Esophagus muscularis mucosa (tissue), 4 donors: ENCODE results near the gene PICK1. TPM values are rescaled to one million over a fixed set of nuclear protein-coding genes. Genes with fewer than 3 reads are reported as not detected.
A peak's percentile ranks its signal among the peaks of the same experiment; 100 is the strongest.

ENCODE experiments used
- DNase-seq: peaks from one replicate; pipeline ENCODE4 v3.0.0-alpha.2; 2017; ENCODE audit errors: extremely low spot score
- H3K27ac ChIP-seq, 4 donors: fragments of 200-600 bp; sonication (generic); replicated peaks in 1 of 4; 1 replicate in 3 of 4; 2 replicates in 1 of 4; pipeline ENCODE4 v1.5.1; 2016 to 2019; ENCODE audit warnings: mild to moderate bottlenecking in 1 of 4
- H3K27me3 ChIP-seq, 4 donors: fragments of 200-600 bp; sonication (generic); one replicate each; pipeline versions ENCODE4 v1.5.1 to v1.6.0; 2016 to 2019
- H3K36me3 ChIP-seq, 4 donors: fragments of 200-600 bp; sonication (generic); one replicate each; pipeline ENCODE4 v1.5.1; 2016 to 2019
- H3K4me1 ChIP-seq, 4 donors: fragments of 200-600 bp; sonication (generic); one replicate each; pipeline ENCODE4 v1.5.1; 2016 to 2019
- H3K4me3 ChIP-seq, 4 donors: fragments of 200-600 bp; sonication (generic); 1 replicate in 2 of 4; 2 replicates in 2 of 4; pipeline ENCODE4 v1.5.1; 2016 to 2019; ENCODE audit warnings: mild to moderate bottlenecking in 4 of 4, moderate library complexity in 1 of 4
- H3K9me3 ChIP-seq, 4 donors: fragments of 200-600 bp; sonication (generic); 1 replicate in 3 of 4; 2 replicates in 1 of 4; pipeline ENCODE4 v1.5.1; 2016 to 2019
- CTCF ChIP-seq, 3 experiments: fragments of 200-600 bp in 2 of 3; fragments of 450-650 bp in 1 of 3; sonication (generic) in 2 of 3; IDR thresholded peaks; one replicate each; pipeline ENCODE4 v1.5.1; 2017 to 2019; ENCODE audit warnings: antibody characterized with exemption in 3 of 3, mild to moderate bottlenecking in 2 of 3, moderate library complexity in 1 of 3
- EP300 ChIP-seq: sonication (generic); formaldehyde crosslinking; IDR thresholded peaks from one replicate; pipeline ENCODE4 v1.6.1; 2017; ENCODE audit warnings: antibody characterized with exemption
- POLR2A ChIP-seq: fragments of 450-650 bp; IDR thresholded peaks from one replicate; pipeline ENCODE4 v1.6.1; 2017; ENCODE audit warnings: antibody characterized with exemption, moderate library complexity, mild to moderate bottlenecking, low read depth
- POLR2AphosphoS5 ChIP-seq, 2 donors: sonication (generic); formaldehyde crosslinking; IDR thresholded peaks; one replicate each; pipeline ENCODE4 v1.6.1; 2017; ENCODE audit warnings: antibody characterized with exemption in 2 of 2
- WGBS: methylation state at CpG from one replicate; pipeline ENCODE4 v1.1.5; 2018; 5-methylcytosine and 5-hydroxymethylcytosine counted together
- intact Hi-C: fragments of 100-400 bp; cut with DNase I; formaldehyde crosslinking; loops from one replicate; pipeline ENCODE4 v1.15.1; 2023
- total RNA-seq, 4 donors: library from RNA; depleted of rRNA; stranded (reverse); fragments of >200 nt; gene quantifications; one replicate each; pipeline versions ENCODE4 v1.1.0 to v1.2.1, GENCODE V29; 2016

Gene PICK1
- total RNA-seq, 4 donors from 2014 or later = 23.3 to 36.1 (median 31.1) TPM

- peaks cover 0 to 31% (median 11%) of the 10 kb centered on the region in 4 donors for H3K36me3 ChIP-seq
- intact Hi-C loops = loop anchor here (10.0 kb wide), 1 partner anchor 124 kb away; no protein-coding TSS in a partner anchor
- no peak overlapping the region for H3K27ac ChIP-seq
- no peaks in the 10 kb centered on the region for H3K9me3 ChIP-seq
- peaks cover 7 to 21% (median 12%) of the 10 kb centered on the region in 4 donors for H3K4me1 ChIP-seq
- 93% methylated on average over 21 of the region's 30 CpGs for WGBS
- DNase-seq = no peak
- no peak for TF ChIP-seq POLR2A
- no peak overlapping the region for H3K4me3 ChIP-seq
- no peaks in the 10 kb centered on the region for H3K27me3 ChIP-seq
These were observed 54.0 kb downstream of the PICK1 start for GRCh38 chr22:38110863-38111852.

- Histone ChIP-seq H3K9me3 (no peaks in the 10 kb centered on the region), H3K27ac (no peak overlapping the region), H3K27me3 (no peaks in the 10 kb centered on the region), H3K36me3 (peaks cover 0 to 31% (median 11%) of the 10 kb centered on the region in 4 donors), H3K4me1 (peaks cover 7 to 21% (median 12%) of the 10 kb centered on the region in 4 donors), H3K4me3 (no peak overlapping the region)
- intact Hi-C loops = loop anchor here (10.0 kb wide), 1 partner anchor 123 kb away; no protein-coding TSS in a partner anchor
- TF ChIP-seq EP300 (no peak), CTCF (IDR thresholded peaks at IDR 0.05) (no peak), POLR2A (no peak), POLR2AphosphoS5 (IDR thresholded peaks at IDR 0.05) (no peak)
- 80% methylated on average over 4 of the region's 11 CpGs for WGBS
- no peak for DNase-seq
These were observed 54.7 kb downstream of the PICK1 start for GRCh38 chr22:38111925-38112355.

GRCh38 chr22:38112381-38112780, 55.2 kb downstream of the PICK1 start:
- intact Hi-C loops = loop anchor here (10.0 kb wide), 1 partner anchor 122 kb away; no protein-coding TSS in a partner anchor

GRCh38 chr22:38114484-38115398, 57.5 kb downstream of the PICK1 start:
- Histone ChIP-seq H3K27me3 (no peaks in the 10 kb centered on the region), H3K36me3 (peaks cover 0 to 31% (median 13%) of the 10 kb centered on the region in 4 donors), H3K4me3 (no peak overlapping the region), H3K9me3 (no peaks in the 10 kb centered on the region), H3K4me1 (peaks cover 7 to 12% (median 9%) of the 10 kb centered on the region in 4 donors), H3K27ac (no peak overlapping the region)
- WGBS = 47% methylated on average over 17 of the region's 32 CpGs
- TF ChIP-seq POLR2A (no peak), CTCF (IDR thresholded peaks at IDR 0.05) (peak; percentile 84 to 98 (median 90)), EP300 (no peak), POLR2AphosphoS5 (IDR thresholded peaks at IDR 0.05) (peak in 1 of 2 donors; percentile 57)
- intact Hi-C loops = loop anchor here (5.0 to 10.0 kb wide), 2 partner anchors 120 to 238 kb away; no protein-coding TSS in a partner anchor
- DNase-seq = peak; percentile 94

More at GRCh38 chr22:38112381-38112780, 55.2 kb downstream of the PICK1 start:
- no peak for TF ChIP-seq CTCF (IDR thresholded peaks at IDR 0.05)
- no peak for TF ChIP-seq POLR2A
- no peak for TF ChIP-seq EP300
- TF ChIP-seq POLR2AphosphoS5 (IDR thresholded peaks at IDR 0.05) = no peak
- Histone ChIP-seq H3K4me1 (peaks cover 7 to 21% (median 12%) of the 10 kb centered on the region in 4 donors), H3K27me3 (no peaks in the 10 kb centered on the region), H3K4me3 (no peak overlapping the region), H3K9me3 (no peaks in the 10 kb centered on the region), H3K36me3 (peaks cover 0 to 31% (median 11%) of the 10 kb centered on the region in 4 donors), H3K27ac (no peak overlapping the region)
- DNase-seq = no peak
- WGBS = 90% methylated on average over 6 of the region's 22 CpGs
